ENCODE measurements around the gene MVK.

DNA sequence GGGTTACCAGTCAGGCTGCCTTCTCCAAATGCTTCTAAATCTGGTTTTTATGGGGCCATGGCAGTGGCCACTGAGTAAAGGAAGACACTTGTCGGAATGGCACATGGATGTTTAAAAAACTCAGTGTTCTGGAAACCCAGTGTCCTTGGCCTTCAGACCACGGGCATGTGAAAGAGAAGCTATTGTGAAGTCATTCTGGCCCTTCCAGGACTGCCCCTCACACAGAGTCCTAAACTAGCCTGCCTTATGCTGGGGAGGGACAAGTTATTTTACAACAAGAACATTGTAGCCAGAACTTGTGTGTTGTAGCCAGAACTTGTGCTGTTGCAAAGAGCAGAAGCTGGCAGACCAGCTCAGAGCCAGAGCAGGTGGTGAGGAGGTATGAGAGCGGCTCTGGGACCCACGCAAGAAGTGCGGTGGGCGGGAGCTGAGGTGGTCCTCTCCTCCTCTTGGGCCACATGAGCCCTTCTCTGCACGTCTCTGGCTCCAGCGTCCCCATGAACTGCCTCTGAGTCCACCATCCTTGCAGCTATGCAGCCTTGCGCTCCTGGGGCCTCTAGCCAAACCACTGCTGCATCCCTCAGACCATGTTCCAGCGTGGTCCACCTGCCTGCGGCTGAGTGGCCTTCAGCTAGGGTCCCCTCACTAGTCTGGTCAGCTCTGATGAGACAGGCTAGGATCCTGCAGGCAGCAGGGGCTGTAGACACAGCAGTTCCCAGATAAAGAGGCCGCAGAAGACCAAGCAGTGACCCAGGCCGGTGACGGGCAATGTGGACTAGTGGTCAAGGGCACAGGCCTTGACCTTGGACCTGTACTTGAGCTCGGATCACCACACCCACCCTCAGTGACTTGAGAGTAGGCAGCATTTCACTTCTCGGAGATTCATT lies 32.8 kb upstream of the MVK start:
- TF ChIP-seq, protein P1, sequence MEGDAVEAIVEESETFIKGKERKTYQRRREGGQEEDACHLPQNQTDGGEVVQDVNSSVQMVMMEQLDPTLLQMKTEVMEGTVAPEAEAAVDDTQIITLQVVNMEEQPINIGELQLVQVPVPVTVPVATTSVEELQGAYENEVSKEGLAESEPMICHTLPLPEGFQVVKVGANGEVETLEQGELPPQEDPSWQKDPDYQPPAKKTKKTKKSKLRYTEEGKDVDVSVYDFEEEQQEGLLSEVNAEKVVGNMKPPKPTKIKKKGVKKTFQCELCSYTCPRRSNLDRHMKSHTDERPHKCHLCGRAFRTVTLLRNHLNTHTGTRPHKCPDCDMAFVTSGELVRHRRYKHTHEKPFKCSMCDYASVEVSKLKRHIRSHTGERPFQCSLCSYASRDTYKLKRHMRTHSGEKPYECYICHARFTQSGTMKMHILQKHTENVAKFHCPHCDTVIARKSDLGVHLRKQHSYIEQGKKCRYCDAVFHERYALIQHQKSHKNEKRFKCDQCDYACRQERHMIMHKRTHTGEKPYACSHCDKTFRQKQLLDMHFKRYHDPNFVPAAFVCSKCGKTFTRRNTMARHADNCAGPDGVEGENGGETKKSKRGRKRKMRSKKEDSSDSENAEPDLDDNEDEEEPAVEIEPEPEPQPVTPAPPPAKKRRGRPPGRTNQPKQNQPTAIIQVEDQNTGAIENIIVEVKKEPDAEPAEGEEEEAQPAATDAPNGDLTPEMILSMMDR (IDR thresholded peaks at IDR 0.05) = no peak
- TF ChIP-seq POLR2A (IDR thresholded peaks at IDR 0.05) = no peak
